Activated naive CD4-positive, alpha-beta T cell (primary cell): Measurements from ENCODE around the gene PCCA.

Experiments used
- DNase-seq, 4 experiments: peaks; one replicate each; lab custom pipeline; 2025; lab: John Stamatoyannopoulos, UW

Gene PCCA

GRCh38 chr13:100428986-100429385, 340.1 kb downstream of the PCCA start:
- DNase-seq: no peak

- DNase-seq: no peak
Observed at GRCh38 chr13:100432611-100433010, 343.7 kb downstream of the PCCA start.

DNA sequence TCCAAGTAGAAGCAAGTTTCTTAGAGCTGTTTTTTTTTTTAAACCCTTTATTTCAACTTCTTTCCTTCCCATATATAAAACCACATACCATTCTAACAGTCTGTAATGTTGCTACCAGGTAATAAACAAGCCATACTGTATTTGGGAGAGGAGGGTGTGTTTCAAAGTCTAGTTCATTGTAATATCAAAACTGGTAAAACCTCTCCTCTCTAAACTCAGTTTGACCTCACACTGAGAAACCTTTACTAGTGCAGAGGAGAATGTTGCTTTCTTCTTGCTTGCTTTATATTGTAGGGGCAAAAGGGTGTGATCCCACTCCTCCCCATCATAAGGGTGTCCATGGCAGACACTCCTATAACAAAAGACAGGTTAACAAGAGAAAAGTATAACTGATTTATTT, 344.6 kb downstream of the PCCA start:
- no peak for DNase-seq

DNA sequence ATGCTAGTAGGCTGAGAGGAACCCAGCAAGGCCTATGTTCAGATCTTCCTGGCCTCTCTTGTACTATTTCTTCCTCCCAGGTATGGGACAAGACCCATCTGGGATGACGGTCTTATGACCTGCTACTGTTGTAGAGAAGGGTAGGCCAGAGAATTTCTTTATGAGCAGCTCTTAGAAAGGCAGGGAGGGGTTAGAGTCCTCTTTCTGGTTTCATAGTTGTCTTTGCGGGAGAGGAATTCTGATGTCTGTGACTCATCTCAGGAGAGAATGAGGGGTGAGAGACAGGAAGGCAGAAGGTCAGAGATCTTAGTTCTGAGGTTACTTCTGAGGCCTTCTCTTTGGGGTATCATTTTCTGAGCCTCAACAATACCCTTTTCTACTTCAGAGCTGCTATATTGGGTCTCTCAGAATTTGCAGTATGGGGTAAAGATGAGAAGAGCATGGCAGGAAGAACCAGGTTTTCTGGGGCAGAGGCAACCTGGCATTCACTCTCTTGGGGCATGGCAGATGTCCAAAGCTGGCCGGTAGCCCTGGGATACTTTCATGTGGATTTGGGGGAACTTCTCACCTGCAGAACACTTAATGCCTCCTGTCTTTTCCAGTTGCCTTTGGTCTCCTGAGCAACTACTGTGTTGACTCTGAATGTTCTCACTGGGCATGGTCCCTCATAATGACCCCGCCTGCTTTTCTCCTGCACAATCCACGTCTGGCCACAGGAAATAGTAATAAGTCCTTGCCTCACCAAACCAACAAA, 345.3 kb downstream of the PCCA start:
- no peak for DNase-seq

GRCh38 chr13:100436099-100436498, 347.2 kb downstream of the PCCA start:
- no peak for DNase-seq

DNA sequence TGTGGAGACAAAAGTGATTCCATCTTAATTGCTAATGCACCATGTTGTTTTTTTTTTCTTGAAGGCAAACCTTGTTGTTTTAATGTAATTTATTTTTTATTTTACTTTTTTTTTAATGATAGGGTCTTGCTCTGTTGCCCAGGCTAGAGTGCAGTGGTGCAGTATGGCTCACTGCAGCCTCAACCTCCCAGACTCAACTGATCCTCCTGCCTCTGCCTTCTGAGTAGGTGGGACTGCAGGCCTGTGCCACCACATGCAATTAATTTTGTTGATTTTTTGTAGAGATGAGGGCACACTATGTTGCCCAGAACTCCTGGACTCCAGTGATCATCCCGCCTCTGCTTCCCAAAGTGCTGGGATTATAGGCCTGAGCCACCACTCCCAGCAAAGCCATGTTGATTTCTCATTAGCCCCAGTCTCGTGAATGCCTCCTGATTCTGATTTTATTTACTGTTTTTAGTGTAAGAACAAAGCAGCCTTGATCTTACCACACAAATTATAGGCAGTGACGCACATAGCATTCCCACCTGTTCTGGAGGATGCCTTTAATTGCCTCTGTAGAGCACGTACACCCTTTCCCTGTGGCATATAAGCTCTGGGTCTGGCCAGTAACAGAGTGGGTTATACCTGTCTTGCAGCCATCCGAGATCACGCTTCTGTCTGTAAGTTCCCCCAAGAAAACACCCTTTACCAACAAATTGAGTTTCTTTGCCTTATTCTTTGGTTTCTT, 349.3 kb downstream of the PCCA start:
- no peak for DNase-seq

- DNase-seq: no peak
Observed at GRCh38 chr13:100439247-100439970, 350.5 kb downstream of the PCCA start.

- no peak for DNase-seq
Observed at GRCh38 chr13:100440751-100441425, 352.0 kb downstream of the PCCA start.

DNA sequence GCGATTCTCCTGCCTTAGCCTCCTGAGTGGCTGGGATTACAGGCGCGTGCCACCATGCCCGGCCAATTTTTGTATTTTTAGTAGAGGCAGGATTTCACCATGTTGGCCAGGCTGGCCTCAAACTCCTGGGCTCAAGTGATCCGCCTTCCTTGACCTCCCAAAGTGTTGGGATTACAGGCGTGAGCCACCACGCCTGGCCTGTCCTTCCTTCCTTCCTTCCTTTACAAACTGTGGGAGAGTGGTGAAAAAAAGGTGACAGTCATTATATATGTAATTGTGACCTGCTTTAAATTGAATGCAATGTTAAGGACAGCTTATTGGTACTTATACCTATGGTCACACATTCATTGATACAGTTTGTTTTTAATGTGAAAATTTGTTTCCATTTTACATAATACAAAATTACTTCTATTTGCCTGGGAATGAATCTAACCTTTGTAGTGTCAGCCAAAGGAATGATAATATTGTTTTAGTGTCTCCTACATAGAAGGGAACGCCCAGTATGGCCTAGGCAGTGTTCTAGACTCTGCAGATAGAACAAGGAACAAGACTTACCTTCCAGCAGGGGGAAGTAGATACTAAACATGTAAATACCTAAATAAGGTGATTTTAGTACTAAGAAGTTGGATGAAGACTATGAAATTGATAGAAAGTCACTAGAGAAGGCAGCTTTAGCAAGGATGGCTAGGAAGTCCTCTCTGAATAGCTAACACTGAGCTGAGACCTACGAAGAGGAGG, 353.4 kb downstream of the PCCA start:
- DNase-seq: no peak

- no peak for DNase-seq
Observed at GRCh38 chr13:100443278-100443997, 354.5 kb downstream of the PCCA start.

DNA sequence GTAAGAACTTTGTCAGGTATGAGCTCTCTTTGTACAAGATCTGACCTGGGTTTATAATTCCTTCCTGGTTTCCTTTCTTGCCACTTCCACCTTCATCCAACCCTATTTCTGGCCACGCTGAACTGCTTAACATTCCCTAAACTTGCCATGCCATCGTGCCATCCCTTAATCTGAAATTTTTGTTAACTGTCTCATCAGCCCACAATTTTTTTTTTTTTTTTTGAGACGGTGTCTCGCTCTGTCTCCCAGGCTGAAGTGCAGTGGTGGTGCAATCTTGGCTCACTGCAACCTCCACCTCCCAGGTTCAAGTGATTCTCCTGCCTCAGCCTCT, 355.1 kb downstream of the PCCA start:
- no peak for DNase-seq

DNA sequence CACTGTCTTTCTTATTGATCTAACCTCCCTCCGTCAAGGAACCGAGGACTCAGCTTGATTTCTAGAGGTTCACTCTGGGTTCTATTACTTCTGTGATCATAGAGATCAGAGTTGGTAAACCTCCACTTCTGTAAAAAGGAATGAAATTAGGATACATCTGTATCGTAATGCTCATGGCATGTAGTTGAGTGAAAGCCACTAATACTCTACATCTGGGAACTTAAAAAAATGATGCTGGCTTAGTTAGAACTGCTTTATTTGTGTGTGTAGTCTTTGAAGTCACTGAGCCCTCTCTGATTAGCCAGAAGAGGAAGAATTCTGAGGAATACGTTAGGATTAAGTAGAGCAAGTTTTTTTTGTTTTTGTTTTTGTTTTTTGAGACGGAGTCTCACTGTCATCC, 358.9 kb downstream of the PCCA start:
- no peak for DNase-seq

GRCh38 chr13:100451923-100452322, 363.0 kb downstream of the PCCA start:
- DNase-seq: no peak

DNA sequence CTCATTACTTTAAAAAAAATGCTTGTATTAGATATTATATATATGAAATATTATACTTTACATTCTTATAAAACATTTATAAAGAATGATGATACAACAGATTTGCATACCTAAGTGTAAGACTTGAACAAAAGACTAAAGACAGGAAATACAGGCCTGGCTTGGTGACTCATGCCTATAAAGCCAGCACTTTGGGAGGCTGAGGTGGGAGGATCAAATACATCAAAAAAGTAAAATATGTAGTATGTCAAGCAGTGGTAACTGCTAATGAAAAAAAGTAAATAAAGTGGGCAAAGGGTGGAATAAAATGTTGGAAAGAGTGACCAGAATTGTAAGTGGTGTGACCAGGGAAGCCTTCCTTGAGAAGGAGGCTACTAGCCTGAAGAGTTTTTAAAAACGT, 366.0 kb downstream of the PCCA start:
- no peak for DNase-seq

GRCh38 chr13:100458673-100459072, 369.8 kb downstream of the PCCA start:
- DNase-seq: no peak

DNA sequence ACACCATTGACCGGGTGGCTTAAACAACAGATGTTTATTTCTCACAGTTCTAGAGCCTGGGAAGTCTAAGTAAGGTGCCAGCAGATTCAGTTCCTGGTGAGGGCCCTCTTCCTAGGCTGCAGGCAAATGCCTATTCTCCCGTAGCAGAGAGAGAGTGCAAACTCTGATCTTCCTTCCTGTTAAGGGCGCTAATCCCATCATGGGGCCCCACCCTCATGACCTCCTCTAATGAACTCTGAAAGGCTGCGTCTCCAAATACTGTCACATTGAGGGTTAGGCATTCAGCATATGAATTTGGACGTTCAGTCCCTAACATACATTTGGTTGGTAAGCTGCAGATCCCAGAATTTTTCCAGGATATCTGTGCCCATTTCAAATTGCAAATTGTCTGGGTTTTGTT, 370.9 kb downstream of the PCCA start:
- no peak for DNase-seq

- no peak for DNase-seq
Observed at GRCh38 chr13:100460266-100460665, 371.4 kb downstream of the PCCA start.

DNA sequence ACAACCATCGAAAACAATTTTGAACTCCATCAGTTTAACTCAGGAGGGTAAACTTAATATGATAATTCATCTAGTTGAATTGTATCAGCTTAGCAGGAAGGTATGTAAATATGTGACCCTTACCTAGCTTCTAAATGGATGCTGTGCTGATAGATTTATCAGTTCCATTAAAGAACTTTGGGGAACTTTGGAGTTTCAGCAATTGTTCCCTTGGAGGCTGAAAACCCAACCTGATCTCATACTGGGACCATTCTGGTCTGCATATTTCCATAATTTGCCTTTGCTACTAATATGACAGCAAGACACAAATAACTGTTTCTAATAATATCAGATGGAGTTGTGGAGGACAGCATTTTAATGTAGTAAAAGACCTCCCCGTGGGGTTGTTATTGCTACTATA, 371.9 kb downstream of the PCCA start:
- no peak for DNase-seq

DNA sequence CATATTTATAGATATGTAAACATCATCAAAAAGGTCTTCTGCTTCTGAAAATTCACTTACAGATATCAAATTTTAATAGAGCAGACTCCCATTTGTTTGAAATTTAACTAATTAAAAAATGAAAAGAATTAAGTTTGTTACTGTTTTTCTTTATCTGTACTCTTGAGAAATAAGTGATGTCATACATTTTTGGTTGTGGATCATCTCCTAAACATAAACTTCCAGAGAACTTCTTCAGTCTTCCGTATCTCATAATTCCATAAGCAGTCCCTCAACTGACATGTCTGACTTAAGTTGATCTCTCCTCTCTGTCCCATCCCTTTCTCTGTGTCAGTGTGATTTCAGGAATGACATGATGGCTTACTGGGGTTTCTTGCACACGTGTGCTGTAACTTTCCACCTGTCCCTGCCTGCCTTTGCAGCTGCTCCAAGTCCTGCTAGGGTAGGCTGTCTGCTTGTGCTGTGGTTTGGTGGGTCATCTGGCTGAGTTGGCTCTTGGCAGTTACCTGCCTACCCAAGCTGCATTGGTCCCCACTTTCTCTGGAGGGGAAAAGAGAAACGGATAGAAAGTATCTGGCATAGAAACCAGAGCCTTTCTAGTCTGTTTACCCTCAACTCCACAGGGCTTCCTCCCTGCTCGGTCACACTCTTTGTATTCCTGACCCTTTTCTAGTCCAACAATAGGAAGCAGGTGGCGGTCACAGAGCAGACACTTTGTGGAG, 372.6 kb downstream of the PCCA start:
- no peak for DNase-seq

GRCh38 chr13:100464006-100464405, 375.1 kb downstream of the PCCA start:
- DNase-seq: no peak

DNA sequence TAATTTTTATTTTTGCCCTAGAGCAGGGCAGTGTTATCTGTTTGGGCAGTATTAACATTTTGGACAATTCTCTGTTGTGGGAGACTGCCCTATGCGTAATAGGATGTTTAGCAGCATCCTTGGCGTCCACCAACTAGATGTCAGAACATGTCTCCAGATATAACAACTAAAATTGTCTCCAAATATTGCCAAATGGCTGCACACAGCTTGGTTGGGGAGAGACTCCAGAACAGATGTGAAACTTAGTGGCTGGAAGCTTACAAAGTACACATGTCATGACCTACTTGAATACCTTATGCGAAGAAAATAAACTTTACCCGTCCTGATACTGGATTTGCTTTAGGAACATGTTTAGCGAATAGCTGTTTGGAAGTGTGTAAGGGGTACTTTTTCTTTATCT, 376.7 kb downstream of the PCCA start:
- DNase-seq: no peak
